ENCODE results near the gene RMND5B.

- TF ChIP-seq, protein P1, sequence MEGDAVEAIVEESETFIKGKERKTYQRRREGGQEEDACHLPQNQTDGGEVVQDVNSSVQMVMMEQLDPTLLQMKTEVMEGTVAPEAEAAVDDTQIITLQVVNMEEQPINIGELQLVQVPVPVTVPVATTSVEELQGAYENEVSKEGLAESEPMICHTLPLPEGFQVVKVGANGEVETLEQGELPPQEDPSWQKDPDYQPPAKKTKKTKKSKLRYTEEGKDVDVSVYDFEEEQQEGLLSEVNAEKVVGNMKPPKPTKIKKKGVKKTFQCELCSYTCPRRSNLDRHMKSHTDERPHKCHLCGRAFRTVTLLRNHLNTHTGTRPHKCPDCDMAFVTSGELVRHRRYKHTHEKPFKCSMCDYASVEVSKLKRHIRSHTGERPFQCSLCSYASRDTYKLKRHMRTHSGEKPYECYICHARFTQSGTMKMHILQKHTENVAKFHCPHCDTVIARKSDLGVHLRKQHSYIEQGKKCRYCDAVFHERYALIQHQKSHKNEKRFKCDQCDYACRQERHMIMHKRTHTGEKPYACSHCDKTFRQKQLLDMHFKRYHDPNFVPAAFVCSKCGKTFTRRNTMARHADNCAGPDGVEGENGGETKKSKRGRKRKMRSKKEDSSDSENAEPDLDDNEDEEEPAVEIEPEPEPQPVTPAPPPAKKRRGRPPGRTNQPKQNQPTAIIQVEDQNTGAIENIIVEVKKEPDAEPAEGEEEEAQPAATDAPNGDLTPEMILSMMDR (IDR thresholded peaks at IDR 0.05): no peak
- TF ChIP-seq POLR2A (IDR thresholded peaks at IDR 0.05): no peak
These were observed 18.3 kb upstream of the RMND5B start for GRCh38 chr5:178112545-178112944.

Data from stomach (tissue), 4 donors.